Stimulated activated CD8-positive, alpha-beta memory T cell treated with anti-CD3 and anti-CD28 coated beads, Interleukin-15, amount 100 ng/mL, for 1 hour (primary cell): ENCODE data around the gene ZNF687.
"Not testable (repeated sequence)": the region's sequence is repeated elsewhere in the genome, so short reads cannot be mapped to it uniquely, and the experiment has no call there.

Source experiments
- DNase-seq: peaks from one replicate; pipeline ENCODE4 v3.0.0-alpha.2; 2020; ENCODE audit warnings: low read depth

ZNF687 gene, protein sequence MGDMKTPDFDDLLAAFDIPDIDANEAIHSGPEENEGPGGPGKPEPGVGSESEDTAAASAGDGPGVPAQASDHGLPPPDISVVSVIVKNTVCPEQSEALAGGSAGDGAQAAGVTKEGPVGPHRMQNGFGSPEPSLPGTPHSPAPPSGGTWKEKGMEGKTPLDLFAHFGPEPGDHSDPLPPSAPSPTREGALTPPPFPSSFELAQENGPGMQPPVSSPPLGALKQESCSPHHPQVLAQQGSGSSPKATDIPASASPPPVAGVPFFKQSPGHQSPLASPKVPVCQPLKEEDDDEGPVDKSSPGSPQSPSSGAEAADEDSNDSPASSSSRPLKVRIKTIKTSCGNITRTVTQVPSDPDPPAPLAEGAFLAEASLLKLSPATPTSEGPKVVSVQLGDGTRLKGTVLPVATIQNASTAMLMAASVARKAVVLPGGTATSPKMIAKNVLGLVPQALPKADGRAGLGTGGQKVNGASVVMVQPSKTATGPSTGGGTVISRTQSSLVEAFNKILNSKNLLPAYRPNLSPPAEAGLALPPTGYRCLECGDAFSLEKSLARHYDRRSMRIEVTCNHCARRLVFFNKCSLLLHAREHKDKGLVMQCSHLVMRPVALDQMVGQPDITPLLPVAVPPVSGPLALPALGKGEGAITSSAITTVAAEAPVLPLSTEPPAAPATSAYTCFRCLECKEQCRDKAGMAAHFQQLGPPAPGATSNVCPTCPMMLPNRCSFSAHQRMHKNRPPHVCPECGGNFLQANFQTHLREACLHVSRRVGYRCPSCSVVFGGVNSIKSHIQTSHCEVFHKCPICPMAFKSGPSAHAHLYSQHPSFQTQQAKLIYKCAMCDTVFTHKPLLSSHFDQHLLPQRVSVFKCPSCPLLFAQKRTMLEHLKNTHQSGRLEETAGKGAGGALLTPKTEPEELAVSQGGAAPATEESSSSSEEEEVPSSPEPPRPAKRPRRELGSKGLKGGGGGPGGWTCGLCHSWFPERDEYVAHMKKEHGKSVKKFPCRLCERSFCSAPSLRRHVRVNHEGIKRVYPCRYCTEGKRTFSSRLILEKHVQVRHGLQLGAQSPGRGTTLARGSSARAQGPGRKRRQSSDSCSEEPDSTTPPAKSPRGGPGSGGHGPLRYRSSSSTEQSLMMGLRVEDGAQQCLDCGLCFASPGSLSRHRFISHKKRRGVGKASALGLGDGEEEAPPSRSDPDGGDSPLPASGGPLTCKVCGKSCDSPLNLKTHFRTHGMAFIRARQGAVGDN

GRCh38 chr1:151281969-151282882, at the start of gene ZNF687:
ZNF687 (plus strand) TSS chr1:151282299; CDS start chr1:151286292, 3,993 bp downstream.
- DNase-seq: peak; percentile 95

GRCh38 chr1:151235235-151235634, 46.9 kb upstream of the ZNF687 start:
- no peak for DNase-seq

GRCh38 chr1:151237678-151238466, 44.2 kb upstream of the ZNF687 start:
- no peak for DNase-seq

DNA sequence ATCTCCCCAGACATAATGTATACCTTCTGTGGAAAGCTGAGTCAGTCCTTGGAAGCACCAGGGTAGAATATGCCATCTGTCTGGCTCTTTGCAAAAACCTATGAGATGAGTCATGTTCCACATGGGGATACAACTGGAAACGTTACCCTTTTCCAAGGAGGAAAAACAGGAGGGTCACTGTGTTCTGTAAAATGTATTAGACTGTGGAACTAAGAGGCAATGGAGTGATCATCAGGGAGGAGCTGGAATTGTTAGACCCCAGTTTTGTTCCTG, 43.7 kb upstream of the ZNF687 start:
- DNase-seq: no peak

DNA sequence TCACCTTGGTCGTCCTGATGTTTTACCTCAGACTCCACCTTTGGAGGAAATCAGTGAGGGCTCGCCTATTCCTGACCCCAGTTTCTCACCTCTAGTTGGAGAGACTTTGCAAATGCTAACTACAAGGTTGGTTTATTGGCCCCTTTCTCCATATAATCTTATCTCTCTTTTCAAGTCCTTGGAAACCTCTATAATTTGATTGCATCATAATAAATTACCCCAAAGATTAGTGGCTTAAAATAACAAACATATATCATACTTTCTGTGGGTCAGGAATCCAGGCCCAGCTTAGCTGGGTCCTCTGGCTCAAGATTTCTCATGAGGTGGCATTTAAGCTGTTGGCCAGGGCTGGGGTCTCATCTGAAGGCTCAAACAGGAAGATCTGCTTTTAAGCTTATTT, 39.7 kb upstream of the ZNF687 start:
- no peak for DNase-seq

- DNase-seq: no peak
Observed at GRCh38 chr1:151243683-151244216, 38.3 kb upstream of the ZNF687 start.

GRCh38 chr1:151246786-151247185, 35.3 kb upstream of the ZNF687 start:
- DNase-seq: no peak

GRCh38 chr1:151251656-151252470, 30.2 kb upstream of the ZNF687 start:
- DNase-seq: peak; percentile 46

DNA sequence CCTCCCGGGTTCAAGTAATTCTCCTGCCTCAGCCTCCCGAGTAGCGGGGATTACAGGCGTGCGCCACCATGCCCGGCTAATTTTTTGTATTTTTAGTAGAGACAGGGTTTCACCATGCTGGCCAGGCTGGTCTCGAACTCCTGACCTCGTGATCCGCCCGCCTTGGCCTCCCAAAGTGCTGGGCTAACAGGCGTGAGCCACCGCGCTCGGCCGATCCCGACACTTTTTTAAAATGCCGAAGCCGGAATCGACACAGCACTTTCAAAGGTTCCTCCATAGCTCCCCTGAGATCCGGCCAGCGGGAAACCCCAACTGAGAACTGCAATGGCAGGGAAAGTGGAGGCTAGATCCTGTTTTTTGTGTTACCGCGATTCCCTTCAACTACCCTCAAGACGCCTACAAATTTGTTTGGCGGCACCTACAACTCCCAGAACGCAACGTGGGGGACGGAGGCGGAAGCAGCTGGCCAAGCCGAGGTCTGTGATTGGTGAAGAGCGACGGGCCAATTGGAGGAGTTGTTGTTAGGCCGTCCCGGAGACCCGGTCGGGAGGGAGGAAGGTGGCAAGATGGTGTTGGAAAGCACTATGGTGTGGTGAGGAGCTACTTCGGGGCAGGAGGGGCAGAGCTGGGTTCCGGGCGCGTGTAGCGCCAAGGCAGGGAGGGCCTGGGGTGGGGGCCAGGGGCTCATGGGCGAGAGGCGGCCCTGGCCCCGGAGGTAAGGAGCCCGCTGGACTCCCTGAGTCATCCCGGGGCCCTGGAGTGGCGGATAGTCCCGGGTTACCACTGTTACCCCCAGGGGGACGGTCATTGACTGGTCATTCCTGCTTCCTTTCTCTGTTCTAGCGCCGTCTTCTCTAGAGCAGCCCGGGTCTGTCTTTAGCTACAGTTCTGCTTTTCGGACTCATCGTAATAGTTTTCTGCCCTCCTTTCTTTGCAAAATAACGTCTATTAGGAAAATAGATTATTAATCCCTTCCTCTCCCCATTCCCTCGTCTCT, 27.6 kb upstream of the ZNF687 start, which contains the start of gene PSMD4:
PSMD4 (plus strand) TSS at position 518 of the 997 bp plus-strand sequence; CDS start at position 567, 49 bp downstream.
- peak; percentile 77 for DNase-seq

DNA sequence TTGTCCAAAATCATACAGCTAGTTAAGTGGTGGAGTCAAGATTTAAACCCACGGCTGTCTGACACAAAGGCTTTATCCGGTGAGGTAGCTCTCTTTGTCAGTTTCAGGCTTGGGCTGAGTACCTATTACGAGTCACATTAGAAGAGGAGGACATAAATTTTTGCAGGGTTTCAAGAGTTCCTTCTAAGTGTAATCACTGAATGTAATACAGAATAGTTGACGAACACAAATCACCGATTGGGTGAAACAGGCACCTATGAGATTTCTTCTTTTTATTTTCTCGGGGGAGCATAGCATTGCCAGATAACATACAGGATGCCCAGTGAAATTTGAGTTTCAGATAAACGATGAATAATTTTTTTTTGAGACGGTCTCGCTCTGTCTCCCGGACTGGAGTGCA, 26.7 kb upstream of the ZNF687 start:
- no peak for DNase-seq

GRCh38 chr1:151259351-151259750, 22.7 kb upstream of the ZNF687 start:
- no peak for DNase-seq

DNA sequence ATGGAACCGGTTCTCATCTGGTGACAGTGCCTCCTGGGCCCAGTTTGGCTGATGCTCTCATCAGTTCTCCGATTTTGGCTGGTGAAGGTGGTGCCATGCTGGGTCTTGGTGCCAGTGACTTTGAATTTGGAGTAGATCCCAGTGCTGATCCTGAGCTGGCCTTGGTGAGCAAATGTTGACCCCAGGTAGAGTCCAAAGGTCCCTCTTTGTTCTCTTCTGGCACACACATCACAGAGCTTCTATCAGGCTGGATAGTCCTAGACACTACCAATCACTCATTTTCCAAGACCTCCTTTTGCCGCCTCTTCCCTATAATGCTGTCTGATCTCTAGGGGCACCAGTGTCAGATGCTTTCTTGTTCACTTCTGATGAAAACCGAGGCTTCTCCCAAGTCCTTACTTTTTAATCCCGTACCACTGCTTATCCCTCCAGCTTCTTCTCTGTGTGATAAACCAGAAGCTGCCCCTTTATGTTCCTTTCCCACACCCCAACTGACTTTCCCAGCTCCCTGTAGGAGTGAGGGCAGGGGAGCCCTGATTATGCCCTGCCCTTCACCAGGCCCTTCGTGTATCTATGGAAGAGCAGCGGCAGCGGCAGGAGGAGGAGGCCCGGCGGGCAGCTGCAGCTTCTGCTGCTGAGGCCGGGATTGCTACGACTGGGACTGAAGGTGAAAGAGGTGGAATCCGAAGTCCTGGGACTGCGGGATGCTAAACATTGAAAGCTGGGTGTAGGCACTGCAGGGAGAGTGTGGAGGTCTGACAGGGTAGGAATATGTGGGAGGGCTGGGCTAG, 16.5 kb upstream of the ZNF687 start:
- DNase-seq: no peak

GRCh38 chr1:151266315-151266714, 15.8 kb upstream of the ZNF687 start:
- DNase-seq: no peak

DNA sequence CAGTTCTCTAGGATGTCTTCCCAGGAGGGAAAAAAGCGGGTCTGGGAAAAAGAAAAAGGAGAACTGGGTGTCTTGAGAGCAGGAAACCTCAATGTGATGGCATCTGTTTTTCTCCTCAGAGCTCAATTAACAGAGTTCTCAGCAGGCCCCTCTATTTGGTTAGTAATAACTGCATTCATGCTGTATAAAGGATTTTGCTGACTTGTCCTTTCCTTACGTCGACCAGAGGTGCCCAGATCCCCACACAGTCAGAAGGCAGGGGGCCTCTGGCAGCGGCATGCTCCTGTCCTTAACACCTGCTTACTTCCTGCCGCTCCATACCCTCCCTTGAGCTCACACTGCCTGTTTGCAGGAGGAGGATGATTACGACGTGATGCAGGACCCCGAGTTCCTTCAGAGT, 15.3 kb upstream of the ZNF687 start:
- no peak for DNase-seq

GRCh38 chr1:151267760-151268159, 14.3 kb upstream of the ZNF687 start:
- DNase-seq: no peak

GRCh38 chr1:151273924-151274466, 8.1 kb upstream of the ZNF687 start:
- no peak for DNase-seq

DNA sequence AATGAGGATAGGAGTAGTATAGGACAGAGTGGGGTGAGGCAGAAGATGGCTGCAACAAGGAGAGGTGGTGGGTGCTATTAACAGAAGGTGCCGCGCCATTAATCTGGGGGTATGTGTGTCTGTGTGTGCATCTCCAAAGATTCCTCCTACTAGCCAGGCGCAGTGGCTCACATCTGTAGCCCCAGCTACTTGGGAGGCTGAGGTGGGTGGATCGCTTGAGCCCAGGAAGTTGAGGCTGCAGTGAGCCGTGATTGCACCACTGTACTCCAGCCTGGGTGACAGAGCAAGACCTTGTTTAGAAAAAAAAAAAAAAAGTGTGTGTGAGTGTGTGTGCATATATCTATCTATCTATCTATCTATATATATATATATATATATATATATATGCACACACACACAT, 6.8 kb upstream of the ZNF687 start:
- DNase-seq: not testable (repeated sequence)
